Peyer's patch (tissue), 4 donors: ENCODE results near the gene LZTR1. TPM values are rescaled to one million over a fixed set of nuclear protein-coding genes. Genes with fewer than 3 reads are reported as not detected.
"Not testable (repeated sequence)": the region's sequence is repeated elsewhere in the genome, so short reads cannot be mapped to it uniquely, and the experiment has no call there.

ENCODE experiments used
- DNase-seq, 3 donors: peaks; one replicate each; pipeline ENCODE4 v3.0.0-alpha.2; 2017 to 2019
- H3K27ac ChIP-seq, 4 donors: fragments of 200-600 bp; sonication (generic); one replicate each; pipeline ENCODE4 v1.5.1; 2016 to 2019
- H3K27me3 ChIP-seq, 2 donors: fragments of 200-600 bp; sonication (generic); one replicate each; pipeline ENCODE4 v1.5.1; 2019
- H3K36me3 ChIP-seq, 3 donors: fragments of 200-600 bp; sonication (generic); one replicate each; pipeline ENCODE4 v1.5.1; 2016 to 2019
- H3K4me1 ChIP-seq, 4 donors: fragments of 200-600 bp; sonication (generic); one replicate each; pipeline ENCODE4 v1.5.1; 2016 to 2019
- H3K4me3 ChIP-seq, 4 donors: fragments of 200-600 bp; sonication (generic); 1 replicate in 3 of 4; 2 replicates in 1 of 4; pipeline ENCODE4 v1.5.1; 2016 to 2019; ENCODE audit warnings: mild to moderate bottlenecking in 1 of 4
- H3K9me3 ChIP-seq, 4 donors: fragments of 200-600 bp; sonication (generic); one replicate each; pipeline ENCODE4 v1.5.1; 2016 to 2019; ENCODE audit warnings: mild to moderate bottlenecking in 1 of 4
- POLR2A ChIP-seq, 2 donors: fragments of 450-650 bp; IDR thresholded peaks; one replicate each; pipeline ENCODE4 v1.5.1; 2017; ENCODE audit warnings: antibody characterized with exemption in 2 of 2, mild to moderate bottlenecking in 2 of 2, moderate library complexity in 2 of 2
- small RNA-seq, 2 donors: library from RNA; depleted of rRNA; stranded (forward); fragments of <200 nt; gene quantifications; one replicate each; pipeline ENCODE3, GENCODE V24; 2016
- total RNA-seq, 4 donors: library from RNA; depleted of rRNA; stranded (reverse); fragments of >200 nt; gene quantifications; one replicate each; pipeline ENCODE4 v1.1.0, GENCODE V29; 2016
- TF ChIP-seq, protein P1 (sequence below), 6 experiments: fragments of 450-650 bp in 4 of 6; fragments of 200-600 bp in 2 of 6; sonication (generic) in 1 of 6; IDR thresholded peaks; one replicate each; pipeline ENCODE4 v1.5.1; 2017 to 2019; ENCODE audit warnings: antibody characterized with exemption in 6 of 6, mild to moderate bottlenecking in 3 of 6, moderate library complexity in 1 of 6

The LZTR1 gene
- total RNA-seq, 4 donors from 2014 or later, result 65.5 to 144 (median 88.5) TPM

DNA sequence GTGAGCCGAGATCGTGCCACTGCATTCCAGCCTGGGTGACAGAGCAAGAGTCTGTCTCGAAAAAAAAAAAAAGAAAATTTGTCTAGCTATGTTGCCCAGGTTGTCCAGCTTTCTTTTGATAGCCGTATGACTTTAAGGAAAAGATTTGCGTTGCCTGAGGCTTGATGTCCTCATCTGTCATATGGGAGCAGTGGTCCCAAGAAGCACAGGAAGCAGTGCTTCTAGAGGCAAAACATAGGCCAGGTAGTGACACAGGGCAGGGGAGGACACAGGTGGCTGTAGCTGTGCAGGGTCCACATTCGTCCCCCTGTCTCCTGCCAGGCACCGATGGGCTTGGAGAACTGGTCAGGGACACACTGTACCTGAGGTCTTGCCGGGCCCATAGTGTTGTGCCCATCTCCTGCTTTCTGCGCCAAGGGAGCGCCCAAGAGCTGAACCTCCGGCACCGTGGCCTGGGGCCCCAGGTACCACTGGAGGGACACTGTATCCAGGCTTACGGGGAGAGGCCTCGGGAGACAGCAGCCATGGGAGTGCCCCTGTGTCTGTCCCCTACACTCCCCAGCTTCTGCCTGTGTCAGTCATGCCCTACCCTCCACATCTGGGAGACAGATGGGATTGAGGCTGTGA lies 65.1 kb downstream of the LZTR1 start:
- Histone ChIP-seq H3K9me3 (no peaks in the 10 kb centered on the region), H3K4me1 (peaks cover 0 to 26% (median 10%) of the 10 kb centered on the region in 4 donors), H3K36me3 (no peaks in the 10 kb centered on the region), H3K27ac (no peak overlapping the region), H3K27me3 (no peaks in the 10 kb centered on the region), H3K4me3 (no peak overlapping the region)
- TF ChIP-seq POLR2A (IDR thresholded peaks at IDR 0.05), result no peak
- TF ChIP-seq, protein P1, sequence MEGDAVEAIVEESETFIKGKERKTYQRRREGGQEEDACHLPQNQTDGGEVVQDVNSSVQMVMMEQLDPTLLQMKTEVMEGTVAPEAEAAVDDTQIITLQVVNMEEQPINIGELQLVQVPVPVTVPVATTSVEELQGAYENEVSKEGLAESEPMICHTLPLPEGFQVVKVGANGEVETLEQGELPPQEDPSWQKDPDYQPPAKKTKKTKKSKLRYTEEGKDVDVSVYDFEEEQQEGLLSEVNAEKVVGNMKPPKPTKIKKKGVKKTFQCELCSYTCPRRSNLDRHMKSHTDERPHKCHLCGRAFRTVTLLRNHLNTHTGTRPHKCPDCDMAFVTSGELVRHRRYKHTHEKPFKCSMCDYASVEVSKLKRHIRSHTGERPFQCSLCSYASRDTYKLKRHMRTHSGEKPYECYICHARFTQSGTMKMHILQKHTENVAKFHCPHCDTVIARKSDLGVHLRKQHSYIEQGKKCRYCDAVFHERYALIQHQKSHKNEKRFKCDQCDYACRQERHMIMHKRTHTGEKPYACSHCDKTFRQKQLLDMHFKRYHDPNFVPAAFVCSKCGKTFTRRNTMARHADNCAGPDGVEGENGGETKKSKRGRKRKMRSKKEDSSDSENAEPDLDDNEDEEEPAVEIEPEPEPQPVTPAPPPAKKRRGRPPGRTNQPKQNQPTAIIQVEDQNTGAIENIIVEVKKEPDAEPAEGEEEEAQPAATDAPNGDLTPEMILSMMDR (IDR thresholded peaks at IDR 0.05), result no peak
- no peak for DNase-seq

DNA sequence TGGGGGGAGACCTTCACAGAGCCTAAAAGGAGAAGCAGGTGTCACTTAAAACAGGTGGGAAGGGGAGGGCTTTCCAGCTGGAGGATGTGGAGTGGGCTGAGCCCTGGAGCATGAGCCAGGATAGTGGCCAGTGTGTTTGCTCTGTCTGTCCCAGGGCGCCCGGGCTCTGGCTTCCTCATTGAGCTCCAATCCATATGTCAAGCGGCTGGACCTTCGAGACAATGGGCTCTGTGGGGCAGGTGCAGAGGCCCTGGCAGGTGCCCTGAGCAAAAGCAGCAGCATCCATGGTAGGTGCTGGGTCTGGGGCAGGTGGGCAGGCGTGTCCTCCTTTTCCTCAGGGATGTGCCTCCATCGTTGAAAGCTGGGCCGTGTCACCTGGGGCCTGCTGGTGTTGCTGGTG lies 65.6 kb downstream of the LZTR1 start:
- no peak for DNase-seq
- H3K36me3 ChIP-seq, result no peaks in the 10 kb centered on the region
- H3K9me3 ChIP-seq, result no peaks in the 10 kb centered on the region
- H3K27ac ChIP-seq, result no peak overlapping the region
- H3K4me1 ChIP-seq, result peaks cover 0 to 26% (median 10%) of the 10 kb centered on the region in 4 donors
- TF ChIP-seq, protein P1 (IDR thresholded peaks at IDR 0.05), result no peak
- no peak for TF ChIP-seq POLR2A (IDR thresholded peaks at IDR 0.05)
- no peaks in the 10 kb centered on the region for H3K27me3 ChIP-seq
- H3K4me3 ChIP-seq, result no peak overlapping the region

DNA sequence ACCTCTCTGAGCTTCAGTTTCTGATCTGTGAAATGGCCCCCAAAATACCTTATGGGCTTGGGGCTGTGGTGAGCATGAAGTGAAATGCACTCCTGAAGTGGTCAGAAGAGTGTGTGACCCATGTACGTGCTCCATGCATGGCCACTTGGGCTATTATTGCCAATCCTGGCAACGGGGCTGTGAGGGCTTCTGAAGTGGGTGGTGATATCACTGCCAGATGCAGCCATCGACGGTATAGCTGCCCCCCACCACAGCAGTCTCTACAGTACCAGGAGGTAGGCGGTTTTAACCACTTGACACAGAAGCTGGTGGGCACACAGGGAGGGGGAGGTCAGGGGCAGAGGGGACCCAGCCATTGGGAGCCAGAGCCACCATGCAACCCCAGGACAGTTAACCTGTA lies 66.4 kb downstream of the LZTR1 start:
- not testable (repeated sequence) for H3K4me3 ChIP-seq, H3K27ac ChIP-seq, H3K27me3 ChIP-seq, DNase-seq, H3K9me3 ChIP-seq, H3K36me3 ChIP-seq
- H3K4me1 ChIP-seq, result peaks cover 0 to 21% (median 10%) of the 10 kb centered on the region in 4 donors

Small RNA genes within 50 kb of the gene (small RNA-seq; reads per million reads assigned to genes)
- gene MIR649, result 0 reads per million in 2 donors

Other genes with a start within 250 kb of the LZTR1 start
- gene SERPIND1, start 208.2 kb upstream of the LZTR1 start, total RNA-seq, result not detected
- 100 to 1,000 TPM in 3 of 4 donors, 10 to 100 TPM in 1; 99.7 to 184 (median 161) TPM for gene PI4KA, start 123.5 kb upstream of the LZTR1 start, total RNA-seq
- gene SNAP29, start 123.3 kb upstream of the LZTR1 start, total RNA-seq, result 10 to 100 TPM; 13.2 to 21.5 (median 18.3) TPM
- gene CRKL, start 64.9 kb upstream of the LZTR1 start, total RNA-seq, result 10 to 100 TPM; 39.6 to 58.8 (median 58.2) TPM
- gene AIFM3, start 15.0 kb upstream of the LZTR1 start, total RNA-seq, result 10 to 100 TPM in 3 of 4 donors, 1 to 10 TPM in 1; 9.5 to 21.9 (median 11.7) TPM
- 10 to 100 TPM; 19.8 to 54.7 (median 29.5) TPM for gene THAP7, start 19.8 kb downstream of the LZTR1 start, total RNA-seq
- gene P2RX6, start 32.9 kb downstream of the LZTR1 start, total RNA-seq, result 1 to 10 TPM in 2 of 4 donors, not detected in 2; 1.7 to 2.0 TPM
- gene SLC7A4, start 50.3 kb downstream of the LZTR1 start, total RNA-seq, result 1 to 10 TPM in 3 of 4 donors, under 1 TPM in 1; 0.40 to 3.7 (median 2.2) TPM
- not detected for gene LRRC74B, start 63.6 kb downstream of the LZTR1 start, total RNA-seq